Uterus (tissue), 2 donors: ENCODE data around the gene TRPC4AP.

ENCODE experiments used
- CTCF ChIP-seq, 4 experiments: fragments of 200-600 bp in 2 of 4; fragments of 450-650 bp in 2 of 4; sonication (generic) in 2 of 4; IDR thresholded peaks; one replicate each; pipeline ENCODE4 v1.5.1; 2016 to 2019; ENCODE audit warnings: antibody characterized with exemption in 4 of 4, mild to moderate bottlenecking in 2 of 4, moderate library complexity in 1 of 4
- POLR2A ChIP-seq, 2 donors: fragments of 450-650 bp; IDR thresholded peaks; one replicate each; pipeline ENCODE4 v1.6.1; 2016; ENCODE audit warnings: antibody characterized with exemption in 2 of 2, mild to moderate bottlenecking in 1 of 2, moderate library complexity in 1 of 2

GRCh38 chr20:34996243-34997028 lies 96.2 kb downstream of the TRPC4AP start:
- TF ChIP-seq CTCF (IDR thresholded peaks at IDR 0.05): no peak
- TF ChIP-seq POLR2A (IDR thresholded peaks at IDR 0.05): no peak
